ENCODE data around the gene PHF21B.

DNA sequence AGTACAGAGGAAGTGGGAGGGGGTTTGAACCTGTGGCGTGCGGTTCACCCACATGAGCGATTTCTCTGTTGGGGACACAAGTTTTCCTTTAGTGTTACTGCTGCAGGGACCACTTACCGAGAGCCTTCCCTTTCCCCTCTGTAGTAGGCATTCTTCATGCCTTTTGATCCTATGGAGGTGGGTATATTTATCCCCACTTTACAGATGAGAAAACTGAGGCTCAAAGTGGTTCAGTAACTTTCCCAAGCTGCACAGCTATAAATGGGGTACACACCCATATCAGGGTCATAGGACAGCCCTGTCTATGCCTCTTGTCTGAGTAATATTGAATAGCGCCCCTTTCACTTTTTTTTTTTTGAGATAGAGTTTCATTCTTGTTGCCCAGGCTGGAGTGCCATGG is 3.3 kb upstream of the PHF21B start:
- TF ChIP-seq, protein P1, sequence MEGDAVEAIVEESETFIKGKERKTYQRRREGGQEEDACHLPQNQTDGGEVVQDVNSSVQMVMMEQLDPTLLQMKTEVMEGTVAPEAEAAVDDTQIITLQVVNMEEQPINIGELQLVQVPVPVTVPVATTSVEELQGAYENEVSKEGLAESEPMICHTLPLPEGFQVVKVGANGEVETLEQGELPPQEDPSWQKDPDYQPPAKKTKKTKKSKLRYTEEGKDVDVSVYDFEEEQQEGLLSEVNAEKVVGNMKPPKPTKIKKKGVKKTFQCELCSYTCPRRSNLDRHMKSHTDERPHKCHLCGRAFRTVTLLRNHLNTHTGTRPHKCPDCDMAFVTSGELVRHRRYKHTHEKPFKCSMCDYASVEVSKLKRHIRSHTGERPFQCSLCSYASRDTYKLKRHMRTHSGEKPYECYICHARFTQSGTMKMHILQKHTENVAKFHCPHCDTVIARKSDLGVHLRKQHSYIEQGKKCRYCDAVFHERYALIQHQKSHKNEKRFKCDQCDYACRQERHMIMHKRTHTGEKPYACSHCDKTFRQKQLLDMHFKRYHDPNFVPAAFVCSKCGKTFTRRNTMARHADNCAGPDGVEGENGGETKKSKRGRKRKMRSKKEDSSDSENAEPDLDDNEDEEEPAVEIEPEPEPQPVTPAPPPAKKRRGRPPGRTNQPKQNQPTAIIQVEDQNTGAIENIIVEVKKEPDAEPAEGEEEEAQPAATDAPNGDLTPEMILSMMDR (conservative IDR thresholded peaks at IDR 0.05 in 1 of 2, IDR thresholded peaks at IDR 0.05 in 1 of 2; ENCODE audit: low read depth in 1 of 2, low read length in 2 of 2): no peak
- TF ChIP-seq EZH2 (IDR thresholded peaks at IDR 0.05; ENCODE audit: low read length, missing control alignments): no peak
